GM18907 (cell line): ENCODE measurements around the gene FLAD1.

Source experiments
- ATAC-seq: cut with Tn5 transposase; IDR thresholded peaks from one replicate; pipeline ENCODE4 v1.9.1; 2021; ENCODE audit warnings: mild to moderate bottlenecking, moderate library complexity; ENCODE audit not compliant: unreplicated experiment

The FLAD1 gene

GRCh38 chr1:155014709-155015508 is 31.8 kb downstream of the FLAD1 start:
- no peak for ATAC-seq

DNA sequence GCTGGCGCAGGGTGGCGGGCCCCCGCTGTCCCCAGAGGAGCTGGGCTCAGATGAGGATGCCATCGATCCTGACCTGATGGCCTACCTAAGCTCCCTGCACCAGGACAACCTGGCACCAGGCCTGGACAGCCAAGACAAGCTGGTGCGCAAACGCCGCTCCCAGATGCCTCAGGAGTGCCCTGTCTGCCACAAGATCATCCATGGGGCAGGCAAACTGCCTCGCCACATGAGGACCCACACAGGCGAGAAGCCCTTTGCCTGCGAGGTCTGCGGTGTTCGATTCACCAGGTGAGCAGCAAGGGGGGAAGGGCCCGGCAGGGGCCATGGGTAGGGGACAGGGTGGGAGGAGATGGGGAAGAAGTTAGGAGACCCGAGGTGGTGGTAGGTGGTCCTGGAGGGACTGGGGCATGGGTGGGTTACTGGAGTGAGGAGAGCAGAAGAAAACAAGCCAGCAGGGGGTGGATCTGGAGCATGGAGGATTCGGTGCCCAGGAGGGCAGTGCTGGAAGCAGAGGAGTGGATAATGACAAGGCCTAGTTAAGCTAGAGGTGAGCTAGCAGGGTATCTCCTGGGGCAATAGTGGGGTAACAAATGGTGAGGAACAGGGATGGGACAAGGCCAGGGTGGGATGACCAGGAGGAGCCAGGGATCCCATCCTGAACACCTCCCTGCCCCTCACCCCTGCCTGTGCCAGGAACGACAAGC is 32.5 kb downstream of the FLAD1 start:
- no peak for ATAC-seq

GRCh38 chr1:155016231-155016831 is 33.2 kb downstream of the FLAD1 start:
- no peak for ATAC-seq

- peak; percentile 56 for ATAC-seq
These were observed 34.1 kb downstream of the FLAD1 start for GRCh38 chr1:155017041-155017945.

DNA sequence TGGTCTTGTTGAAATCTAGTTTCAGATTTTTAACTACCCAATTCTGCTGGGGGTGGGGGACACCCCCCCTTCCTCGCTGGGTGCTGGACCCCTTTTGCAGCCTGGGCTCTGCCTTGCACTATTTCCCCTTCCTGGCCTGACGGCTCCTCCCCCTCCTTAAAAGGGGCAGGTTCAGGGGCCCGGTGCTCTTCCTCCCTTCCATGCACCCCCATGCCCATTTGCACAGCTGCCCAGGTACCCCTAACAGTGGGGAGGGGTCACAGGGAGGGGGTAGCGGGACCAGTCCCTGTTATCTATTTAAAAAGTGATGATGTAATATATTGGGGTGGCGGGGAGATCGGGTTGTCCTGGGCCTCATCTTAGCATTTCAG is 34.8 kb downstream of the FLAD1 start:
- ATAC-seq = no peak

- ATAC-seq = no peak
These were observed 35.6 kb downstream of the FLAD1 start for GRCh38 chr1:155018617-155019348.

DNA sequence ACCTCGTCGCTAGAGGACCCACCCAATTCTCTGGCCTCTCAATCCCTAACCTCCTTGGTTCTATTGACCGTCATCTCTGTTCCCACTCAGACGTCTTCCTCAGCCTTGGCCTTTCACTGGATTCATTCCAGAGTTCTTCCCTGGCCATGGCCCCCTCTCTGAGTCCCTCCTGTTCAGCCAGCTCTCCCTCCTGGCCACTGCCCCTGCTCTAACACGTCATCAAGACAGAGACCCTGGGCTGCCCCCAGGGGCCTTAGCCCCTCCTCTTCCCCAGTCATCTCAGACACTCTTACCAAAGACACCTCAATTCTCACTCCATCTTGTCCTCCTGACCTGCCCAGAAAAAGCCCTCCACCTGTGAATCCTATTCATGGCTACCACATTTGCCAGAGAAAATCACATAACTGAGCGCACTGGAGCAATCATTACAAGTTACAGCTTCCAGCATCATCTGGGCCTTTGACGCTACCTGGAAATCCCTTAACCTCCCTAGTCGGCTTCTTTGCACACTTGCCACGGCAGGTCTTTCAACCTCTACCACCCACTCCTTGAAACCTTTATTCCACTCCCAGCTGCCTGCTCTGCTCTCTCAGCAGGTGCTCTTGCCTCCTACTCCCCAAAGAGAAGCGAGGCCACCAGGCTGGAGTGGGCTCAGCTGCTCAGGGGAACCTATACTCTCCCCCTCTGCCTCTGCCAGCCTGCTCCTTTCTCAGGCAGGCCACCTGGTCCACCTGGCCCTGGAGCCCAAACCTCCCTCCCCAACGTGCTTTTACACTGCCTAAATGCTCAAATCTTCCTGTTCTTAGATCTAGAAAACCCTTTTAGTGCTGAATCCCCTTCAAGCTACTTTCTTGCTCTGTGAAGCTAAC is 36.5 kb downstream of the FLAD1 start:
- ATAC-seq = no peak

- no peak for ATAC-seq
These were observed 39.2 kb downstream of the FLAD1 start for GRCh38 chr1:155022136-155022926.

DNA sequence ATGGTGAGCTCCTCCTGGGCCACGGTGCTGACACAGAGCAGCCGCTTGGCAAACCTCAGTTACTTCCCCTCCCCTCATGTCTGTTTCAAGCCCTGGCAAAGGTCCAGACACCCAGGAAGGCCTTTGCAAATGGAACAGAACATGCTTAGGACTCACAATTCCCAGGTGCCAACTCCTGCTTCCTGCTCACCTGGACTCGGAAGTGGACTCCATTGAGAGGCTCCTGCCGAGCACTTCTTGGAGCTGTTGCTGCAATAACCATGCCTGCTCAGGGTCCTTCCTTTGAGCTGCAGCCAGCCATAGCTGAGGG is 39.7 kb downstream of the FLAD1 start:
- no peak for ATAC-seq

GRCh38 chr1:155023627-155024026 is 40.5 kb downstream of the FLAD1 start:
- no peak for ATAC-seq

DNA sequence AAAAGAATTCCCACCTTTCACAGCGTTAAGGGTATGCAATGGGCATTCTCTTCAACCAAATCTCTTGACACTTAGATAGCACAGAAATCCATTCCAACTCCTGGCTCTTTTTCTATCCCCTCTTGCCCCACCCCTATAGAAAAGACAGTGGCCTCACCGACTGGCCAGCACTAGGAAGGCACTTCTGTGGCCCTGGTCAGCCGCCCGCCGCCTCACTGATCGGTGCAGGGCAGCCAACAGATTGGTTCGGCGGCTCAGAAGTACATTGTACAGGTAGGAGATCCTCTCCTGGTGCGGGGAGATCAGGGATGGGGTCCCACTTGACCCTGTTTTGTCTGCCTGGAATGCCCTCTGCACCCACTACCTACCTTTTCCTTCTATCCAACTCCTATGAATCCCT is 41.2 kb downstream of the FLAD1 start:
- ATAC-seq = no peak

DNA sequence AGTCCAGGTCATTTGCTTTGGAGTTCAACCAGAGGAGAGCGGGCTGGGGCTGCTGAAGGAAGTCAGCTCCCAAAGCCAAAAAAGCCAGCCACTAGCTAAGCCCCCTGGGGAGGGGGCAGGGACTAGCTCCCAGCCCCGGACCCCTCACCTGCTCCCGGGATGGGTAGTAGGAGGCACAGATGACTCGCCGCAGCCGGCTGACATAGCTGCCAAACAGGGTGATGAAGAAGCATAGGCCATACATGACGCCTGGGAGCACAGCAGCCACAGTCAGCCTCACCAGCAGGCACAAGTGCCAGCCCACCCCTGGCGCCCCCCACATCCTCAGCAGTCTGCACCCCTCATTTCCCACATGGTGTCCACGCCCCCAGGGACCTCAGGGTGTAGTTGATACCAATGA is 43.0 kb downstream of the FLAD1 start:
- ATAC-seq = no peak

- ATAC-seq = no peak
These were observed 43.4 kb downstream of the FLAD1 start for GRCh38 chr1:155026588-155026987.

GRCh38 chr1:155029513-155030242 is 46.5 kb downstream of the FLAD1 start:
- ATAC-seq = no peak

- ATAC-seq = no peak
These were observed 47.2 kb downstream of the FLAD1 start for GRCh38 chr1:155030243-155030795.

GRCh38 chr1:155030899-155031298 is 47.8 kb downstream of the FLAD1 start:
- ATAC-seq = no peak

DNA sequence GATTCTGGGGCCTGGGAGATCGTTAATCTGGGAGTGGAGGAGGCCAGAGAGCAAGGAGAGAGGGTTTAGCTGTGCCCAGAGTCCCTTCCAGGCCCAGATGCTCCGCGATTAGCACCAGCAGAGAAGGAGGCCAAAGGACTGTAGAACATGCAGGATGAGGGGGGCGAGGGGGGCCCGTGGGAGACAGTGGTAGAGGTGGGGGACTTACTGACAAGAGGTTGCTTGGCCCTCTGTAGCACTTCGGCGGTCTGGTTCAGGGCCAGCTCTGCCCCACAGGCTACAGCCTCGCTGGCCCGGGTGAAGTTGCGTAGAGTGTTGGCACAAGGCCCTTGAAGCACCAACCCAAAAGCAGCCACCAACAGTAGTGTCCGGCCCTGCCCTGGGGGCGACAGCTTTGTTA is 49.7 kb downstream of the FLAD1 start:
- ATAC-seq = no peak

GRCh38 chr1:155033524-155033923 is 50.4 kb downstream of the FLAD1 start, which contains the start of the genes DCST1 and DCST2:
Gene DCST1 (plus strand): TSS chr1:155033824. CDS start chr1:155034037, 213 bp downstream.
Gene DCST2 (minus strand): TSS chr1:155033781. CDS start chr1:155033701, 80 bp downstream.
- ATAC-seq = no peak
